ENCODE data around the gene SMC4.

SMC4 gene

DNA sequence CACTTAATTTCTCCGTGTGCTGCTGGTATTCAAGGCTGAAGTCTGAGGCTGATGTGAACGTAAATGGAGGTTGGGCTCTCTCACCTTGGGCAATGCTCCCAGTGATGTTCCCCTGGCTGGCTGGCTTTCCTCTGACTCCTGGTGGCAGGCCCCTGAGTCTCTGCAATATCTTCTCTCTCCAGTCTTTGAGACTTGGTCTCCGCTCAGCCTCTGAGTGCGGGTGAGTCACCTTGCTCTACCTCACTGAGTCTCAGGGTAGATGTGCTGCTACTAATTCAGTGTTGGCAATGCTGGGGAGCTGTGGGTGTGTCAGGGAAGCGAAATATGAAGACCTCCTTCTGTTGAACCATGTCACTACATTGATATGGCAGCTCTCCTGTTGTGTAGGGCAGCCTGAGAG lies 81.5 kb downstream of the SMC4 start:
- DNase-seq: no peak

DNA sequence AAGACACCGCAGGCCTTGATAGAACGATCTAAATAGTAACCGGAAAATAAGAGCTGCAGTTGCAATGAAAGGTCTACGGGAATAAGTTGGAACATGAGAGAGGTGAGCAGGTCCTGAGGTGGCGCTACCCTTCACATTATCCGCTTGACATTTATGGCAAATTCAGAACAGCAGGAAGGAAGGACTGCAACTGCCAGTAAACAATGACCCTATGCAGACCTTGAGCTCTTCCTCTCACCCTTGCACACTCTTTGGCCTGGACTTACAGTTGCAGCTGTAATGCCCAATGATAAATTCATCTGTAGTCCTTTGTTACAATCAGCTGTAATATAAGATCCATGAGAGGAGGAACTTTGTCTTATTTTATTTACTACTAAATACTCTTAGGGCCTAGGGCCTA lies 82.4 kb downstream of the SMC4 start:
- DNase-seq: no peak

DNA sequence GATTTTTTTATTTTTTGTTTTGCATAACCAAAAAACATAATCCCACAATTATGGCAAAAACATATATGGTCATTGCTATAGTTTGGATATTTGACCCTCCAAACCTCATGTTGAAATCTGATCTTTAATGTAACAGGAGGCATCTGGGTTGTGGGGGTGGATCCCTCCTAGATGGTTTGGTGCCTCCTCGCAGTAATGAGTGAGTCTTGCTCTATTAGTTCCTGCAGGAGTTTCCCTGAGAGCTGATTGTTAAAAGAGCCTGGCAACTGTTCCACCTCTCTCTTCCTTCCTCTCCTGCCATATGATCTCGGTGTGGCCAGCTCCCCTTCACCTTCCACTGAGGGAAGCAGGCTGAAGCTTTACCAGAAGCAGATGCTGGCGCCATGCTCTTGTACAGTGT lies 83.3 kb downstream of the SMC4 start:
- DNase-seq: no peak

Measured in T-helper 1 cell (primary cell).